Gastroesophageal sphincter (tissue), 3 donors: ENCODE data around the gene SCN1A.

Experiments used
- EP300 ChIP-seq: sonication (generic); formaldehyde crosslinking; IDR thresholded peaks from one replicate; pipeline ENCODE4 v1.6.1; 2017; ENCODE audit warnings: antibody characterized with exemption, mild to moderate bottlenecking
- POLR2A ChIP-seq, 2 donors: fragments of 450-650 bp; IDR thresholded peaks; one replicate each; pipeline ENCODE4 v1.6.1; 2017; ENCODE audit warnings: antibody characterized with exemption in 2 of 2, mild to moderate bottlenecking in 2 of 2, moderate library complexity in 1 of 2
- POLR2AphosphoS5 ChIP-seq: sonication (generic); formaldehyde crosslinking; IDR thresholded peaks from one replicate; pipeline ENCODE4 v1.6.1; 2017; ENCODE audit warnings: antibody characterized with exemption
- TF ChIP-seq, protein P1 (sequence below), 4 experiments: fragments of 200-600 bp in 2 of 4; fragments of 450-650 bp in 2 of 4; sonication (generic) in 1 of 4; IDR thresholded peaks; one replicate each; pipeline ENCODE4 v1.5.1; 2017 to 2019; ENCODE audit warnings: antibody characterized with exemption in 4 of 4, mild to moderate bottlenecking in 2 of 4, moderate library complexity in 2 of 4

- TF ChIP-seq, protein P1, sequence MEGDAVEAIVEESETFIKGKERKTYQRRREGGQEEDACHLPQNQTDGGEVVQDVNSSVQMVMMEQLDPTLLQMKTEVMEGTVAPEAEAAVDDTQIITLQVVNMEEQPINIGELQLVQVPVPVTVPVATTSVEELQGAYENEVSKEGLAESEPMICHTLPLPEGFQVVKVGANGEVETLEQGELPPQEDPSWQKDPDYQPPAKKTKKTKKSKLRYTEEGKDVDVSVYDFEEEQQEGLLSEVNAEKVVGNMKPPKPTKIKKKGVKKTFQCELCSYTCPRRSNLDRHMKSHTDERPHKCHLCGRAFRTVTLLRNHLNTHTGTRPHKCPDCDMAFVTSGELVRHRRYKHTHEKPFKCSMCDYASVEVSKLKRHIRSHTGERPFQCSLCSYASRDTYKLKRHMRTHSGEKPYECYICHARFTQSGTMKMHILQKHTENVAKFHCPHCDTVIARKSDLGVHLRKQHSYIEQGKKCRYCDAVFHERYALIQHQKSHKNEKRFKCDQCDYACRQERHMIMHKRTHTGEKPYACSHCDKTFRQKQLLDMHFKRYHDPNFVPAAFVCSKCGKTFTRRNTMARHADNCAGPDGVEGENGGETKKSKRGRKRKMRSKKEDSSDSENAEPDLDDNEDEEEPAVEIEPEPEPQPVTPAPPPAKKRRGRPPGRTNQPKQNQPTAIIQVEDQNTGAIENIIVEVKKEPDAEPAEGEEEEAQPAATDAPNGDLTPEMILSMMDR (IDR thresholded peaks at IDR 0.05): no peak
- TF ChIP-seq POLR2A (IDR thresholded peaks at IDR 0.05) (no peak), EP300 (no peak), POLR2AphosphoS5 (no peak)
Measured at GRCh38 chr2:165958313-165958960, 169.4 kb downstream of the SCN1A start.
